Measurements from ENCODE around the gene GRM4. TPM values are rescaled to one million over a fixed set of nuclear protein-coding genes. Genes with fewer than 3 reads are reported as not detected.

GRM4 gene
- total RNA-seq, 1 experiment from 2014 or later: not detected

- Histone ChIP-seq H3K36me3 (ENCODE audit: low read depth, low read length) (no peaks in the 10 kb centered on the region), H2AFZ (ENCODE audit: low read length) (no peak overlapping the region), H3K79me2 (ENCODE audit: low read length) (no peaks in the 10 kb centered on the region), H3K27ac (ENCODE audit: low read length) (no peak overlapping the region), H3K4me3 (ENCODE audit: low read length) (no peak overlapping the region), H4K20me1 (ENCODE audit: low read length) (no peaks in the 10 kb centered on the region), H3F3A (ENCODE audit: low read length, unreplicated experiment) (no peaks in the 10 kb centered on the region), H3K9me3 (ENCODE audit: low read length) (no peaks in the 10 kb centered on the region), H3K4me1 (ENCODE audit: insufficient read depth, low read length) (no peaks in the 10 kb centered on the region), H3K9me2 (replicated peaks; ENCODE audit: low read length) (no peaks in the 10 kb centered on the region), H3K27me3 (ENCODE audit: low read length) (peaks cover 10% of the 10 kb centered on the region; the same call in 1 of the 2 replicates), H3K4me2 (ENCODE audit: low read length) (no peak overlapping the region), H3K9ac (ENCODE audit: low read length) (no peak overlapping the region)
- CTCF ChIA-PET: no interaction called here
- intact Hi-C loops (cut with micrococcal nuclease): no loop called here
- TF ChIP-seq EZH2 (IDR thresholded peaks at IDR 0.05; ENCODE audit: low read length, unreplicated experiment) (no peak), CTCF (conservative IDR thresholded peaks at IDR 0.05; ENCODE audit: low read depth, low read length) (no peak), EZH2phosphoT487 (IDR thresholded peaks at IDR 0.05; ENCODE audit: borderline replicate concordance, low read length) (no peak)
- ATAC-seq: no peak
- BruUV-seq (replicated peaks): no TSS peak
- no peak for DNase-seq
- POLR2A ChIA-PET (ENCODE audit: unreplicated experiment): no interaction called here
Measured at GRCh38 chr6:34090529-34090928, 55.4 kb downstream of the GRM4 start.

DNA sequence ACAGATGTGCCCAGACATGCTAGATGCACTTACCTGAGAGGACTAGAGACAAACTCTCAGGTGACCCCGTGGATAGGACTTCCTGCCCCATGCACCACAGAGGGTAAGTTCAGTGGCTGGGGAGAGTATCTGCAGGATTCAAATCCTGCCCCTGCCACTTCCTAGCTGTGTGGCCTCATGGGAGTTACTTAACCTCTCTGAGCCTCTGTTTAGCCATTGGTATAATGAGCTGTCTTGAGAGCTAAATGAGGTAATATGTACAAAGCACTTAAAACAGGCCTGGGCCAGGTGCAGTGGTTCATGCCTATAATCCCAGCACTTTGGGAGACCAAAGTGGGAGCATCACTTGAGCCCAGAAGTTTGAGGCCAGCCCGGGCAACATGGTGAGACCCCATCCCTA is 59.3 kb downstream of the GRM4 start:
- Histone ChIP-seq H3K4me1 (ENCODE audit: insufficient read depth, low read length) (no peaks in the 10 kb centered on the region), H3K79me2 (ENCODE audit: low read length) (no peaks in the 10 kb centered on the region), H3K27ac (ENCODE audit: low read length) (no peak overlapping the region), H4K20me1 (ENCODE audit: low read length) (no peaks in the 10 kb centered on the region), H3K9me2 (replicated peaks; ENCODE audit: low read length) (no peaks in the 10 kb centered on the region), H3K27me3 (ENCODE audit: low read length) (0 out of 2 replicates have a peak, but pooled peaks cover 5% of the 10 kb centered on the region), H3K36me3 (ENCODE audit: low read depth, low read length) (no peaks in the 10 kb centered on the region), H3K4me2 (ENCODE audit: low read length) (no peak overlapping the region), H3F3A (ENCODE audit: low read length, unreplicated experiment) (no peaks in the 10 kb centered on the region), H3K9me3 (ENCODE audit: low read length) (no peaks in the 10 kb centered on the region), H2AFZ (ENCODE audit: low read length) (no peak overlapping the region), H3K4me3 (ENCODE audit: low read length) (no peak overlapping the region), H3K9ac (ENCODE audit: low read length) (no peak overlapping the region)
- ChIA-PET CTCF (no interaction called here), POLR2A (ENCODE audit: unreplicated experiment) (no interaction called here)
- BruUV-seq (replicated peaks): no TSS peak
- TF ChIP-seq EZH2 (IDR thresholded peaks at IDR 0.05; ENCODE audit: low read length, unreplicated experiment): no peak
- TF ChIP-seq CTCF (conservative IDR thresholded peaks at IDR 0.05; ENCODE audit: low read depth, low read length): no peak
- TF ChIP-seq EZH2phosphoT487 (IDR thresholded peaks at IDR 0.05; ENCODE audit: borderline replicate concordance, low read length): no peak
- no peak for DNase-seq
- no peak for ATAC-seq
- intact Hi-C loops (cut with micrococcal nuclease): no loop called here

GRCh38 chr6:34085453-34086170 is 60.3 kb downstream of the GRM4 start:
- no TSS peak for BruUV-seq (replicated peaks)
- no peak overlapping the region for H2AFZ ChIP-seq (ENCODE audit: low read length)
- no peaks in the 10 kb centered on the region for H4K20me1 ChIP-seq (ENCODE audit: low read length)
- ChIA-PET POLR2A (ENCODE audit: unreplicated experiment) (no interaction called here), CTCF (no interaction called here)
- intact Hi-C loops (cut with micrococcal nuclease): no loop called here
- no peak overlapping the region for H3K9ac ChIP-seq (ENCODE audit: low read length)
- 0 out of 2 replicates have a peak, but pooled peaks cover 5% of the 10 kb centered on the region for H3K27me3 ChIP-seq (ENCODE audit: low read length)
- H3K79me2 ChIP-seq (ENCODE audit: low read length): no peaks in the 10 kb centered on the region
- H3K4me2 ChIP-seq (ENCODE audit: low read length): no peak overlapping the region
- no peaks in the 10 kb centered on the region for H3K9me2 ChIP-seq (replicated peaks; ENCODE audit: low read length)
- H3F3A ChIP-seq (ENCODE audit: low read length, unreplicated experiment): no peaks in the 10 kb centered on the region
- TF ChIP-seq EZH2 (IDR thresholded peaks at IDR 0.05; ENCODE audit: low read length, unreplicated experiment): no peak
- no peak for TF ChIP-seq CTCF (conservative IDR thresholded peaks at IDR 0.05; ENCODE audit: low read depth, low read length)
- TF ChIP-seq EZH2phosphoT487 (IDR thresholded peaks at IDR 0.05; ENCODE audit: borderline replicate concordance, low read length): no peak
- H3K4me3 ChIP-seq (ENCODE audit: low read length): no peak overlapping the region
- no peaks in the 10 kb centered on the region for H3K36me3 ChIP-seq (ENCODE audit: low read depth, low read length)
- ATAC-seq: no peak
- no peak overlapping the region for H3K27ac ChIP-seq (ENCODE audit: low read length)
- no peaks in the 10 kb centered on the region for H3K4me1 ChIP-seq (ENCODE audit: insufficient read depth, low read length)
- no peaks in the 10 kb centered on the region for H3K9me3 ChIP-seq (ENCODE audit: low read length)
- no peak for DNase-seq
